HepG2 (cell line): Measurements from ENCODE around the gene NPDC1. TPM values are rescaled to one million over a fixed set of nuclear protein-coding genes. Genes with fewer than 3 reads are reported as not detected.

Source experiments
- ATF5 ChIP-seq: sonication (generic); formaldehyde crosslinking; IDR thresholded peaks from 2 replicates; pipeline ENCODE4 v1.4.0; 2020; ENCODE audit warnings: mild to moderate bottlenecking, low read depth, missing genetic modification reagents
- ATF7-NPFF ChIP-seq: sonication (generic); formaldehyde crosslinking; IDR thresholded peaks from 2 replicates; pipeline ENCODE4 v1.8.1; 2023; ENCODE audit warnings: mild to moderate bottlenecking, low read depth, missing genetic modification reagents, moderate library complexity
- CSRNP1 ChIP-seq: sonication (generic); formaldehyde crosslinking; IDR thresholded peaks from 2 replicates; pipeline ENCODE4 v1.8.1; 2023; ENCODE audit warnings: mild to moderate bottlenecking, missing genetic modification reagents
- EEA1 ChIP-seq: sonication (generic); formaldehyde crosslinking; IDR thresholded peaks from 2 replicates; pipeline ENCODE4 v1.5.1; 2020; ENCODE audit warnings: mild to moderate bottlenecking, missing genetic modification reagents, borderline replicate concordance
- HINFP ChIP-seq: sonication (generic); formaldehyde crosslinking; IDR thresholded peaks from 2 replicates; pipeline ENCODE4 v1.4.0; 2020; ENCODE audit warnings: low read depth, mild to moderate bottlenecking, missing genetic modification reagents
- PCBP1 ChIP-seq: fragments of 200-400 bp; formaldehyde crosslinking; IDR thresholded peaks from 2 replicates; pipeline ENCODE4 v1.6.1; 2017; ENCODE audit warnings: mild to moderate bottlenecking, low read depth, low read length, borderline replicate concordance
- PHF8 ChIP-seq: sonication (generic); formaldehyde crosslinking; IDR thresholded peaks from 2 replicates; pipeline ENCODE4 v1.5.0; 2020; ENCODE audit warnings: missing genetic modification reagents
- RBFOX2 ChIP-seq: fragments of 200-400 bp; formaldehyde crosslinking; IDR thresholded peaks from 2 replicates; pipeline ENCODE4 v1.6.1; 2017; ENCODE audit warnings: low read depth, mild to moderate bottlenecking, low read length
- REL ChIP-seq: sonication (generic); formaldehyde crosslinking; conservative IDR thresholded peaks from 2 replicates; pipeline ENCODE4 v1.8.0; 2022; ENCODE audit warnings: mild to moderate bottlenecking, missing genetic modification reagents, moderate library complexity
- TCF12 ChIP-seq, 2 experiments: fragments of 450-650 bp in 1 of 2; sonication (generic) in 1 of 2; formaldehyde crosslinking in 1 of 2; IDR thresholded peaks; 2 replicates each; pipeline versions ENCODE4 v1.6.1 to v1.8.0; 2017 to 2022; ENCODE audit warnings: antibody characterized with exemption in 1 of 2, mild to moderate bottlenecking in 1 of 2, missing genetic modification reagents in 1 of 2, moderate library complexity in 1 of 2
- XRCC5 ChIP-seq: fragments of 200-400 bp; formaldehyde crosslinking; optimal IDR thresholded peaks from 2 replicates; pipeline ENCODE3; 2017; ENCODE audit warnings: mild to moderate bottlenecking, low read length
- ZHX1 ChIP-seq: sonication (generic); formaldehyde crosslinking; IDR thresholded peaks from 2 replicates; pipeline ENCODE4 v1.8.1; 2022; ENCODE audit warnings: low read depth, mild to moderate bottlenecking, missing genetic modification reagents
- ZNF256 ChIP-seq: sonication (generic); formaldehyde crosslinking; conservative IDR thresholded peaks from 2 replicates; pipeline ENCODE4 v1.4.0; 2020; ENCODE audit warnings: missing genetic modification reagents
- ZNF510 ChIP-seq: sonication (generic); formaldehyde crosslinking; IDR thresholded peaks from 2 replicates; pipeline ENCODE4 v1.4.0; 2020; ENCODE audit warnings: low read depth, mild to moderate bottlenecking, missing genetic modification reagents
- ZNF607 ChIP-seq: sonication (generic); formaldehyde crosslinking; IDR thresholded peaks from 2 replicates; pipeline ENCODE4 v1.5.1; 2020; ENCODE audit warnings: missing genetic modification reagents, mild to moderate bottlenecking, borderline replicate concordance
- ZNF704 ChIP-seq: sonication (generic); formaldehyde crosslinking; IDR thresholded peaks from 2 replicates; pipeline ENCODE4 v1.8.1; 2023; ENCODE audit warnings: mild to moderate bottlenecking, inconsistent platforms, moderate library complexity, missing genetic modification reagents, borderline replicate concordance
- ZNF709 ChIP-seq: sonication (generic); formaldehyde crosslinking; IDR thresholded peaks from 2 replicates; pipeline ENCODE4 v1.5.0; 2020; ENCODE audit warnings: mild to moderate bottlenecking, missing genetic modification reagents
- ZNF768 ChIP-seq: sonication (generic); formaldehyde crosslinking; IDR thresholded peaks from 2 replicates; pipeline ENCODE4 v1.4.0; 2020; ENCODE audit warnings: missing genetic modification reagents
- ZZZ3 ChIP-seq: sonication (generic); formaldehyde crosslinking; IDR thresholded peaks from 2 replicates; pipeline ENCODE4 v1.4.0; 2020; ENCODE audit warnings: missing genetic modification reagents, mild to moderate bottlenecking, borderline replicate concordance
- polyA plus RNA-seq, 8 experiments: library from polyadenylated mRNA; depleted of rRNA in 3 of 8; stranded (reverse) in 7 of 8; unstranded in 1 of 8; fragments of >200 nt; fragmentation: Illumina TruSeq in 4 of 8; extraction: Trizol in 4 of 8; gene quantifications; 2 replicates each; pipeline versions ENCODE4 v1.2.1 to v1.2.3, GENCODE V29; 2011 to 2016; ENCODE audit warnings: low read depth in 4 of 8, missing spikeins in 1 of 8, mixed read lengths in 1 of 8; ENCODE audit not compliant: insufficient read depth in 1 of 8
- total RNA-seq, 5 experiments: library from RNA; depleted of rRNA; stranded (reverse); fragments of >200 nt; fragmentation: Illumina TruSeq; extraction: Trizol; gene quantifications; 2 replicates each; pipeline ENCODE4 v1.2.3, GENCODE V29; 2016; ENCODE audit warnings: low read depth in 1 of 5

Gene NPDC1
- total and polyA plus RNA-seq, 2 of the 13 experiments (the other 11 are each of a cell fraction or from before 2014, with no cell fraction given): 0.84 to 5.4 TPM

GRCh38 chr9:137085920-137086530 is 40.0 kb upstream of the NPDC1 start (continued):
- TF ChIP-seq REL (CRISPR knock-in tag): peak; percentile 88
- TF ChIP-seq CSRNP1 (CRISPR knock-in tag): 0 out of 2 replicates have a peak, but pooled peaks have one; percentile 60
- TF ChIP-seq ZNF709: 0 out of 2 replicates have a peak, but pooled peaks have one; percentile 14
- no peak for TF ChIP-seq RBFOX2
- TF ChIP-seq ZNF256: no peak
- TF ChIP-seq ZZZ3 (CRISPR knock-in tag): 0 out of 2 replicates have a peak, but pooled peaks have one; percentile 60
- TF ChIP-seq HINFP: peak; percentile 46; the same call in 1 of the 2 replicates
- no peak for TF ChIP-seq TCF12 (IDR thresholded peaks at IDR 0.05)
- TF ChIP-seq TCF12 (CRISPR knock-in tag; IDR thresholded peaks at IDR 0.05): peak; percentile 85; the same call in 1 of the 2 replicates
- TF ChIP-seq ZNF607: 0 out of 2 replicates have a peak, but pooled peaks have one; percentile 87
- TF ChIP-seq ATF7-NPFF: 0 out of 2 replicates have a peak, but pooled peaks have one; percentile 39
- TF ChIP-seq PCBP1: 0 out of 2 replicates have a peak, but pooled peaks have one; percentile 40
- peak; percentile 10; the same call in 1 of the 2 replicates for TF ChIP-seq ZNF768
- no peak for TF ChIP-seq EEA1
- peak; percentile 7 for TF ChIP-seq XRCC5
- TF ChIP-seq ZNF704 (CRISPR knock-in tag): 0 out of 2 replicates have a peak, but pooled peaks have one; percentile 41
- TF ChIP-seq ZNF510 (CRISPR knock-in tag): peak; percentile 82; the same call in 1 of the 2 replicates
- 0 out of 2 replicates have a peak, but pooled peaks have one; percentile 82 for TF ChIP-seq ATF5 (CRISPR knock-in tag)
- TF ChIP-seq ZHX1 (CRISPR knock-in tag): 0 out of 2 replicates have a peak, but pooled peaks have one; percentile 13
- TF ChIP-seq PHF8 (CRISPR knock-in tag): no peak
